ENCODE measurements around the gene COL26A1.
A peak's percentile ranks its signal among the peaks of the same experiment; 100 is the strongest.
"Not testable (repeated sequence)": the region's sequence is repeated elsewhere in the genome, so short reads cannot be mapped to it uniquely, and the experiment has no call there.

Gene COL26A1

GRCh38 chr7:101597941-101598340 lies 235.3 kb downstream of the COL26A1 start:
- DNase-seq = no peak

- peak; percentile 61 for DNase-seq
Measured at GRCh38 chr7:101598422-101598985, 235.8 kb downstream of the COL26A1 start.

GRCh38 chr7:101598986-101599771 lies 236.5 kb downstream of the COL26A1 start:
- peak; percentile 33 for DNase-seq

GRCh38 chr7:101599787-101600186 lies 237.1 kb downstream of the COL26A1 start:
- DNase-seq = no peak

- no peak for DNase-seq
Measured at GRCh38 chr7:101602082-101602481, 239.4 kb downstream of the COL26A1 start.

GRCh38 chr7:101602484-101603241 lies 240.0 kb downstream of the COL26A1 start:
- peak; percentile 75 for DNase-seq

- no peak for DNase-seq
Measured at GRCh38 chr7:101604331-101604933, 241.8 kb downstream of the COL26A1 start.

- not testable (repeated sequence) for DNase-seq
Measured at GRCh38 chr7:101604934-101605332, 242.3 kb downstream of the COL26A1 start.

- DNase-seq = peak; percentile 30
Measured at GRCh38 chr7:101605611-101606497, 243.2 kb downstream of the COL26A1 start.

- DNase-seq = no peak
Measured at GRCh38 chr7:101606498-101606923, 243.8 kb downstream of the COL26A1 start.

Measured in right kidney (tissue), 1 donor.